Endothelial cell of umbilical vein (primary cell): ENCODE measurements around the gene STAC2. TPM values are rescaled to one million over a fixed set of nuclear protein-coding genes. Genes with fewer than 3 reads are reported as not detected.

Experiments
- BruUV-seq: library from RNA; stranded (reverse); fragments of 400-500 nt; replicated peaks from 2 replicates; lab custom pipeline; 2021; lab: Mats Ljungman, UMichigan
- CTCF ChIA-PET: fragments of 300-600, 350-600 bp; sonication (Branson Sonifier 250); formaldehyde crosslinking; loops from one replicate; lab custom pipeline; 2021; ENCODE audit warnings: antibody characterized with exemption, inconsistent platforms; lab: Charles Lee
- POLR2A ChIA-PET: fragments of 300-600, 350-600 bp; sonication (Branson Sonifier 250); formaldehyde crosslinking; loops from one replicate; lab custom pipeline; 2021; ENCODE audit warnings: antibody characterized with exemption, inconsistent platforms; lab: Charles Lee
- DNase-seq: peaks from one replicate; pipeline ENCODE4 v3.0.0-alpha.2; 2011; ENCODE audit warnings: low read depth, low spot score
- FAIRE-seq: peaks from 2 replicates; lab custom pipeline; 2011; peaks lifted over from hg19 to GRCh38; lab: Jason Lieb, UNC
- H2AFZ ChIP-seq: 2 replicates; pipeline ENCODE4 v1.6.0; 2012; ENCODE audit warnings: low read depth, low read length, control low read depth, inconsistent platforms
- H3K27ac ChIP-seq: 2 replicates; pipeline ENCODE4 v1.5.1; 2011; ENCODE audit warnings: low read depth, mild to moderate bottlenecking, control low read depth, low read length, moderate library complexity; ENCODE audit not compliant: insufficient read depth
- H3K27me3 ChIP-seq, 2 experiments: 2 replicates each; pipeline versions ENCODE4 v1.6.0 to v1.6.1; 2011; ENCODE audit warnings: low read length in 2 of 2, mixed read lengths in 1 of 2; ENCODE audit not compliant: control insufficient read depth in 2 of 2, insufficient read depth in 2 of 2
- H3K36me3 ChIP-seq, 2 experiments: 2 replicates in 1 of 2; 3 replicates in 1 of 2; pipeline ENCODE4 v1.5.1; 2011; ENCODE audit warnings: low read length in 2 of 2, mild to moderate bottlenecking in 1 of 2, moderate library complexity in 1 of 2; ENCODE audit not compliant: control insufficient read depth in 2 of 2, insufficient read depth in 2 of 2; ENCODE audit errors: extremely low read depth in 1 of 2
- H3K4me1 ChIP-seq: 3 replicates; pipeline ENCODE4 v1.5.1; 2011; ENCODE audit warnings: mild to moderate bottlenecking, low read length; ENCODE audit not compliant: control insufficient read depth, insufficient read depth; ENCODE audit errors: extremely low read depth
- H3K4me2 ChIP-seq: 2 replicates; pipeline ENCODE4 v1.6.1; 2011; ENCODE audit warnings: low read length, control low read depth, mixed read lengths; ENCODE audit not compliant: insufficient read depth
- H3K4me3 ChIP-seq, 3 experiments: fragments of 200-600 bp in 1 of 3; sonication (generic), shearing (Covaris generic) in 1 of 3; replicated peaks in 1 of 3; 2 replicates each; pipeline ENCODE4 v1.5.1; 2011 to 2016; ENCODE audit warnings: control low read depth in 3 of 3, low read length in 3 of 3, mild to moderate bottlenecking in 2 of 3, inconsistent platforms in 1 of 3, low read depth in 1 of 3, moderate library complexity in 1 of 3; ENCODE audit not compliant: insufficient read depth in 1 of 3
- H3K79me2 ChIP-seq: 2 replicates; pipeline ENCODE4 v1.6.0; 2012; ENCODE audit warnings: low read length, inconsistent platforms; ENCODE audit not compliant: control insufficient read depth, insufficient read depth
- H3K9ac ChIP-seq: replicated peaks from 2 replicates; pipeline ENCODE3; 2011; ENCODE audit warnings: low read length, control low read depth; ENCODE audit not compliant: insufficient read depth; ENCODE audit errors: extremely low read depth
- H3K9me1 ChIP-seq: replicated peaks from 3 replicates; pipeline ENCODE4 v1.6.0; 2011; ENCODE audit warnings: mild to moderate bottlenecking, low read length; ENCODE audit not compliant: control insufficient read depth, insufficient read depth; ENCODE audit errors: extremely low read depth
- H3K9me3 ChIP-seq: replicated peaks from 2 replicates; pipeline ENCODE4 v1.5.1; 2012; ENCODE audit warnings: low read length, inconsistent platforms; ENCODE audit not compliant: control insufficient read depth, insufficient read depth
- H4K20me1 ChIP-seq: replicated peaks from 2 replicates; pipeline ENCODE3; 2011; ENCODE audit warnings: mild to moderate bottlenecking, low read length; ENCODE audit not compliant: control insufficient read depth, insufficient read depth; ENCODE audit errors: extremely low read depth
- EZH2 ChIP-seq: IDR thresholded peaks from 2 replicates; pipeline ENCODE4 v1.6.1; 2012; ENCODE audit warnings: borderline replicate concordance, low read depth, mild to moderate bottlenecking, moderate library complexity, low read length, inconsistent platforms; ENCODE audit not compliant: severe bottlenecking
- FOS ChIP-seq: IDR thresholded peaks from 2 replicates; pipeline ENCODE4 v1.6.1; 2011; ENCODE audit warnings: mild to moderate bottlenecking, low read length, moderate library complexity, borderline replicate concordance; ENCODE audit not compliant: insufficient read depth
- GATA2 ChIP-seq: IDR thresholded peaks from 2 replicates; pipeline ENCODE4 v1.7.0; 2011; ENCODE audit warnings: low read depth, mild to moderate bottlenecking, moderate library complexity, mixed read lengths, low read length; ENCODE audit not compliant: insufficient read length, insufficient read depth
- JUN ChIP-seq: IDR thresholded peaks from 2 replicates; pipeline ENCODE4 v1.6.1; 2011; ENCODE audit warnings: borderline replicate concordance, low read depth; ENCODE audit not compliant: insufficient read length, insufficient read depth
- MYC ChIP-seq: IDR thresholded peaks from one replicate; pipeline ENCODE4 v1.6.1; 2011; ENCODE audit warnings: mild to moderate bottlenecking, low read depth, low read length
- POLR2A ChIP-seq: IDR thresholded peaks from 2 replicates; pipeline ENCODE4 v1.6.1; 2012; ENCODE audit warnings: low read depth, mild to moderate bottlenecking, control low read depth, low read length
- POLR2AphosphoS5 ChIP-seq: IDR thresholded peaks from 2 replicates; pipeline ENCODE4 v1.6.1; 2012; ENCODE audit warnings: low read depth, mild to moderate bottlenecking, control low read depth, low read length, moderate library complexity; ENCODE audit not compliant: insufficient read depth
- dilution Hi-C: fragments of 300-500 bp; cut with MboI; formaldehyde crosslinking; loops from one replicate; pipeline ENCODE4 v1.15.0; 2019; ENCODE audit warnings: low sequenced_read_pairs; ENCODE audit not compliant: extremely low pct_ligation_motif_present
- intact Hi-C: fragments of 100-400 bp; cut with micrococcal nuclease; formaldehyde crosslinking; loops from one replicate; pipeline ENCODE4 v1.10.0; 2022
- polyA plus RNA-seq, 4 experiments: library from polyadenylated mRNA; depleted of rRNA in 3 of 4; stranded (reverse) in 3 of 4; unstranded in 1 of 4; fragments of >200 nt; gene quantifications; 2 replicates each; pipeline versions ENCODE4 v1.2.1 to v1.2.3, GENCODE V29; 2011 to 2012; ENCODE audit warnings: missing spikeins in 1 of 4
- total RNA-seq: library from RNA; stranded (reverse); gene quantifications from 2 replicates; pipeline ENCODE4 v1.2.3, GENCODE V29; 2021
- TF ChIP-seq, protein P1 (sequence below), 2 donors: IDR thresholded peaks; 1 replicate in 1 of 2; 2 replicates in 1 of 2; pipeline ENCODE4 v1.5.1; 2011; ENCODE audit warnings: low read length in 2 of 2, mild to moderate bottlenecking in 2 of 2, moderate library complexity in 2 of 2, control low read depth in 1 of 2, inconsistent platforms in 1 of 2, low read depth in 1 of 2; ENCODE audit not compliant: insufficient read depth in 1 of 2; ENCODE audit errors: extremely low read depth in 1 of 2
- TF ChIP-seq, protein P2 (sequence below): IDR thresholded peaks from 2 replicates; pipeline ENCODE4 v1.6.1; 2011; ENCODE audit not compliant: insufficient read depth, insufficient read length

The STAC2 gene
- total and polyA plus RNA-seq, 2 donors (not counting 3 experiments of a cell fraction or from before 2014, with no cell fraction given): not detected

DNA sequence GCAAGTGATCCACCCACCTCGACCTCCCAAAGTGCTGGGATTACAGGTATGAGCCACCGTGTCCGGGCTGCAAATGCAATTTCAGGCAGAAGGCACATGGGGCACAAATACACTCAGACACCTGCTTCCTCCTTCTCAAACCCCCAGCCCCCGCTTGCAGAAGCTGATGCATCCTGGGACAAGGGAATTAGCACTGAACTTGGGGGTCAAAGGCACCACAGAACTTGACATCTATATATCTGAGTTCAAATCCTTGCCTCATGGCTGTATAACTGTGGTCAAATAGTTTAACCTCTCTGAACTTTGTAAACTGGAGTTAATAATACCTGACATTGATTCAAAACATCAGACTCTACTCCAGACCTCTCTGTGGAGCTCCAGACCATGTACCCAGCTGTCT lies 55.6 kb downstream of the STAC2 start:
- Histone ChIP-seq H3K9me1 (no peaks in the 10 kb centered on the region), H3K4me1 (peaks cover 3% of the 10 kb centered on the region), H3K4me3 (no peak overlapping the region), H3K79me2 (no peaks in the 10 kb centered on the region), H3K27me3 (peaks cover 22 to 26% of the 10 kb centered on the region in 2 experiments), H3K36me3 (no peaks in the 10 kb centered on the region), H3K4me2 (no peak overlapping the region), H4K20me1 (no peaks in the 10 kb centered on the region), H3K27ac (no peak overlapping the region), H2AFZ (no peak overlapping the region), H3K9me3 (no peaks in the 10 kb centered on the region), H3K9ac (no peak overlapping the region)
- ChIA-PET POLR2A (no interaction called here), CTCF (interaction anchor here (1.2 to 11.0 kb wide), 3 partner anchors 9 to 186 kb away, joined by 3 to 130 read pairs (median 6); no protein-coding TSS in a partner anchor)
- no TSS peak for BruUV-seq
- DNase-seq: no peak
- intact Hi-C loops: no loop called here
- dilution Hi-C loops: no loop called here
- no peak for FAIRE-seq
- TF ChIP-seq EZH2 (no peak), POLR2A (no peak), POLR2AphosphoS5 (no peak), MYC (no peak)

DNA sequence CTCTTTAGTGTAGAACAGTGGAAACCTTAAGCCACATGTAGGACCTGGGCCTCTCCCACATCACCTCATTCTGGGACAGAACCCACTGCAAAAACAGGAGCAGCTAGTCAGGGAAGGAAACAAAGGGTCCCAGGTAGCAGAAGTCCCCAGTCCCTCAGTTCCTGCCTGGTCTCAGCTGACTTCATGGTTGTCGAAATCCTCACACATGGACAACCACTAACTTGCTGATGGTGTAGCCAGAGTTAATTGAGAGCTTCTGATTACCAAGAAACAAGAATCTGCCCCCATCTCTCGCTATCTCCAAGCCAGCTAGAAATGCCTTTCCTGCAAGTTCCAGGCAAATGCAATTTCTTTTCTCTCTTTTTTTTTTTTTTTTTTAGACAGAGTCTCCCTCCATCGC lies 56.2 kb downstream of the STAC2 start:
- intact Hi-C loops: no loop called here
- POLR2A ChIA-PET: no interaction called here

More for the DNA sequence above, 56.2 kb downstream of the STAC2 start:
- CTCF ChIA-PET: interaction anchor here (1.2 to 1.6 kb wide), 3 partner anchors 10 to 186 kb away, joined by 3 to 8 read pairs (median 6); no protein-coding TSS in a partner anchor
- no TSS peak for BruUV-seq
- Histone ChIP-seq H3K27me3 (peaks cover 22 to 27% of the 10 kb centered on the region in 2 experiments), H3K27ac (no peak overlapping the region), H3K36me3 (no peaks in the 10 kb centered on the region), H3K9ac (no peak overlapping the region), H2AFZ (no peak overlapping the region), H3K4me3 (no peak overlapping the region), H4K20me1 (no peaks in the 10 kb centered on the region), H3K4me1 (peaks cover 5% of the 10 kb centered on the region), H3K4me2 (no peak overlapping the region), H3K9me3 (no peaks in the 10 kb centered on the region), H3K9me1 (no peaks in the 10 kb centered on the region), H3K79me2 (no peaks in the 10 kb centered on the region)
- DNase-seq (no peak), FAIRE-seq (no peak)
- TF ChIP-seq GATA2 (no peak), POLR2AphosphoS5 (no peak), EZH2 (no peak), POLR2A (no peak), JUN (no peak), MYC (no peak), FOS (no peak)
- TF ChIP-seq, protein P1, sequence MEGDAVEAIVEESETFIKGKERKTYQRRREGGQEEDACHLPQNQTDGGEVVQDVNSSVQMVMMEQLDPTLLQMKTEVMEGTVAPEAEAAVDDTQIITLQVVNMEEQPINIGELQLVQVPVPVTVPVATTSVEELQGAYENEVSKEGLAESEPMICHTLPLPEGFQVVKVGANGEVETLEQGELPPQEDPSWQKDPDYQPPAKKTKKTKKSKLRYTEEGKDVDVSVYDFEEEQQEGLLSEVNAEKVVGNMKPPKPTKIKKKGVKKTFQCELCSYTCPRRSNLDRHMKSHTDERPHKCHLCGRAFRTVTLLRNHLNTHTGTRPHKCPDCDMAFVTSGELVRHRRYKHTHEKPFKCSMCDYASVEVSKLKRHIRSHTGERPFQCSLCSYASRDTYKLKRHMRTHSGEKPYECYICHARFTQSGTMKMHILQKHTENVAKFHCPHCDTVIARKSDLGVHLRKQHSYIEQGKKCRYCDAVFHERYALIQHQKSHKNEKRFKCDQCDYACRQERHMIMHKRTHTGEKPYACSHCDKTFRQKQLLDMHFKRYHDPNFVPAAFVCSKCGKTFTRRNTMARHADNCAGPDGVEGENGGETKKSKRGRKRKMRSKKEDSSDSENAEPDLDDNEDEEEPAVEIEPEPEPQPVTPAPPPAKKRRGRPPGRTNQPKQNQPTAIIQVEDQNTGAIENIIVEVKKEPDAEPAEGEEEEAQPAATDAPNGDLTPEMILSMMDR (IDR thresholded peaks at IDR 0.05; ENCODE audit: extremely low read depth in 1 of 2, insufficient read depth in 1 of 2, low read depth in 1 of 2, low read length in 2 of 2): no peak
- TF ChIP-seq, protein P2, sequence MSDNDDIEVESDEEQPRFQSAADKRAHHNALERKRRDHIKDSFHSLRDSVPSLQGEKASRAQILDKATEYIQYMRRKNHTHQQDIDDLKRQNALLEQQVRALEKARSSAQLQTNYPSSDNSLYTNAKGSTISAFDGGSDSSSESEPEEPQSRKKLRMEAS: no peak
- dilution Hi-C loops: no loop called here
